Natural killer cell treated with Interleukin-12 subunit alpha and Interleukin-12 subunit beta and Interleukin-15 and Interleukin-18, amount 100 ng/mL, for 72 hours (primary cell): ENCODE results near the gene ZBTB20. TPM values are rescaled to one million over a fixed set of nuclear protein-coding genes. Genes with fewer than 3 reads are reported as not detected.

Source experiments
- ATAC-seq, 2 donors: fragments of 150-1000 bp; cut with Tn5 transposase in 1 of 2; sonication (Bioruptor Pico), chemical (Tn5 transposase) in 1 of 2; 2 replicates each; pipeline ENCODE4 v1.10.0; 2021
- DNase-seq: peaks from one replicate; pipeline ENCODE4 v3.0.0; 2022; ENCODE audit warnings: low spot score
- H3K27ac Mint-ChIP-seq, 2 donors: 1 replicate in 1 of 2; 2 replicates in 1 of 2; pipeline ENCODE4 v1.8.0; 2022; ENCODE audit warnings: mixed read lengths in 2 of 2, mild to moderate bottlenecking in 1 of 2, moderate library complexity in 1 of 2
- H3K27me3 Mint-ChIP-seq, 2 donors: 1 replicate in 1 of 2; 2 replicates in 1 of 2; pipeline ENCODE4 v1.8.0; 2022; ENCODE audit warnings: mixed read lengths in 2 of 2
- H3K36me3 Mint-ChIP-seq: one replicate; pipeline ENCODE4 v1.8.0; 2022; ENCODE audit warnings: mixed read lengths
- H3K4me1 Mint-ChIP-seq, 2 donors: 1 replicate in 1 of 2; 2 replicates in 1 of 2; pipeline ENCODE4 v1.8.0; 2022; ENCODE audit warnings: low read depth in 2 of 2, mixed read lengths in 2 of 2, mild to moderate bottlenecking in 1 of 2
- H3K4me3 Mint-ChIP-seq: one replicate; pipeline ENCODE4 v1.8.0; 2022; ENCODE audit warnings: mixed read lengths
- H3K9me3 Mint-ChIP-seq: 2 replicates; pipeline ENCODE4 v1.8.0; 2022; ENCODE audit warnings: mixed read lengths
- total RNA-seq, 2 donors: library from RNA; stranded (reverse); gene quantifications; one replicate each; pipeline ENCODE4 v1.2.3, GENCODE V29; 2022

Gene ZBTB20
- total RNA-seq, 2 donors from 2014 or later, result 8.7 to 14.2 TPM

- Mint-ChIP-seq H3K9me3 (no peaks in the 10 kb centered on the region), H3K27ac (no peak overlapping the region), H3K27me3 (no peaks in the 10 kb centered on the region), H3K4me3 (no peak overlapping the region), H3K36me3 (no peaks in the 10 kb centered on the region), H3K4me1 (peaks cover 0 to 4% of the 10 kb centered on the region in 2 donors)
- no peak for ATAC-seq
- no peak for DNase-seq
These were observed 656.3 kb downstream of the ZBTB20 start for GRCh38 chr3:114490829-114491228.

GRCh38 chr3:114487502-114487901 lies 659.6 kb downstream of the ZBTB20 start:
- no peaks in the 10 kb centered on the region for H3K36me3 Mint-ChIP-seq
- no peak for DNase-seq
- ATAC-seq, result no peak
- no peaks in the 10 kb centered on the region for H3K9me3 Mint-ChIP-seq
- no peaks in the 10 kb centered on the region for H3K4me1 Mint-ChIP-seq
- H3K27ac Mint-ChIP-seq, result no peak overlapping the region
- no peak overlapping the region for H3K4me3 Mint-ChIP-seq
- no peaks in the 10 kb centered on the region for H3K27me3 Mint-ChIP-seq

GRCh38 chr3:114484919-114485318 lies 662.2 kb downstream of the ZBTB20 start:
- Mint-ChIP-seq H3K4me1 (peaks cover 14 to 20% of the 10 kb centered on the region in 2 donors), H3K9me3 (no peaks in the 10 kb centered on the region), H3K27ac (no peak overlapping the region), H3K27me3 (no peaks in the 10 kb centered on the region), H3K4me3 (no peak overlapping the region), H3K36me3 (no peaks in the 10 kb centered on the region)
- no peak for DNase-seq
- ATAC-seq, result no peak

GRCh38 chr3:114481113-114481512 lies 666.0 kb downstream of the ZBTB20 start:
- DNase-seq, result no peak
- Mint-ChIP-seq H3K36me3 (no peaks in the 10 kb centered on the region), H3K4me1 (peaks cover 14 to 20% of the 10 kb centered on the region in 2 donors), H3K27me3 (no peaks in the 10 kb centered on the region), H3K4me3 (peak overlapping the region; percentile 27), H3K9me3 (no peaks in the 10 kb centered on the region), H3K27ac (no peak overlapping the region)
- no peak for ATAC-seq

- ATAC-seq, result no peak
- no peak overlapping the region for H3K27ac Mint-ChIP-seq
- no peak for DNase-seq
These were observed 666.6 kb downstream of the ZBTB20 start for GRCh38 chr3:114480442-114480841.

GRCh38 chr3:114478801-114479200 lies 668.3 kb downstream of the ZBTB20 start:
- Mint-ChIP-seq H3K27ac (no peak overlapping the region), H3K9me3 (no peaks in the 10 kb centered on the region)

More at GRCh38 chr3:114480442-114480841, 666.6 kb downstream of the ZBTB20 start:
- no peak overlapping the region for H3K4me3 Mint-ChIP-seq
- H3K9me3 Mint-ChIP-seq, result no peaks in the 10 kb centered on the region
- H3K4me1 Mint-ChIP-seq, result peaks cover 14 to 20% of the 10 kb centered on the region in 2 donors
- no peaks in the 10 kb centered on the region for H3K27me3 Mint-ChIP-seq
- no peaks in the 10 kb centered on the region for H3K36me3 Mint-ChIP-seq

GRCh38 chr3:114476511-114476910 lies 670.6 kb downstream of the ZBTB20 start:
- no peaks in the 10 kb centered on the region for H3K9me3 Mint-ChIP-seq
- ATAC-seq, result no peak
- H3K36me3 Mint-ChIP-seq, result no peaks in the 10 kb centered on the region
- no peaks in the 10 kb centered on the region for H3K27me3 Mint-ChIP-seq
- H3K4me1 Mint-ChIP-seq, result peaks cover 7 to 13% of the 10 kb centered on the region in 2 donors
- DNase-seq, result no peak
- H3K4me3 Mint-ChIP-seq, result no peak overlapping the region
- H3K27ac Mint-ChIP-seq, result no peak overlapping the region

More at GRCh38 chr3:114478801-114479200, 668.3 kb downstream of the ZBTB20 start:
- ATAC-seq (no peak), DNase-seq (no peak)
- Mint-ChIP-seq H3K36me3 (no peaks in the 10 kb centered on the region), H3K4me1 (peaks cover 14 to 20% of the 10 kb centered on the region in 2 donors), H3K4me3 (no peak overlapping the region), H3K27me3 (no peaks in the 10 kb centered on the region)

- Mint-ChIP-seq H3K4me1 (no peaks in the 10 kb centered on the region), H3K36me3 (no peaks in the 10 kb centered on the region), H3K27me3 (no peaks in the 10 kb centered on the region), H3K9me3 (no peaks in the 10 kb centered on the region), H3K4me3 (no peak overlapping the region), H3K27ac (no peak overlapping the region)
- ATAC-seq, result no peak
- no peak for DNase-seq
These were observed 675.6 kb downstream of the ZBTB20 start for GRCh38 chr3:114471478-114471877.

GRCh38 chr3:114469070-114469469 lies 678.0 kb downstream of the ZBTB20 start:
- ATAC-seq, result no peak
- Mint-ChIP-seq H3K4me3 (no peak overlapping the region), H3K4me1 (peaks cover 0 to 6% of the 10 kb centered on the region in 2 donors), H3K9me3 (no peaks in the 10 kb centered on the region), H3K27ac (no peak overlapping the region), H3K27me3 (no peaks in the 10 kb centered on the region), H3K36me3 (no peaks in the 10 kb centered on the region)
- DNase-seq, result no peak

GRCh38 chr3:114466816-114467215 lies 680.3 kb downstream of the ZBTB20 start:
- peaks cover 0 to 6% of the 10 kb centered on the region in 2 donors for H3K4me1 Mint-ChIP-seq
- H3K9me3 Mint-ChIP-seq, result no peaks in the 10 kb centered on the region
- H3K27me3 Mint-ChIP-seq, result no peaks in the 10 kb centered on the region
- ATAC-seq, result no peak
- H3K4me3 Mint-ChIP-seq, result no peak overlapping the region
- H3K36me3 Mint-ChIP-seq, result no peaks in the 10 kb centered on the region
- DNase-seq, result no peak
- H3K27ac Mint-ChIP-seq, result no peak overlapping the region

GRCh38 chr3:114466251-114466650 lies 680.8 kb downstream of the ZBTB20 start:
- H3K9me3 Mint-ChIP-seq, result no peaks in the 10 kb centered on the region
- H3K36me3 Mint-ChIP-seq, result no peaks in the 10 kb centered on the region
- H3K27ac Mint-ChIP-seq, result no peak overlapping the region
- no peaks in the 10 kb centered on the region for H3K27me3 Mint-ChIP-seq
- no peak overlapping the region for H3K4me3 Mint-ChIP-seq
- H3K4me1 Mint-ChIP-seq, result peaks cover 0 to 6% of the 10 kb centered on the region in 2 donors
- no peak for ATAC-seq
- DNase-seq, result no peak

GRCh38 chr3:114464548-114464947 lies 682.5 kb downstream of the ZBTB20 start:
- Mint-ChIP-seq H3K9me3 (no peaks in the 10 kb centered on the region), H3K4me3 (no peak overlapping the region), H3K27me3 (no peaks in the 10 kb centered on the region), H3K27ac (no peak overlapping the region), H3K4me1 (peaks cover 0 to 6% of the 10 kb centered on the region in 2 donors), H3K36me3 (no peaks in the 10 kb centered on the region)
- no peak for DNase-seq
- no peak for ATAC-seq

- H3K27ac Mint-ChIP-seq, result no peak overlapping the region
- no peaks in the 10 kb centered on the region for H3K36me3 Mint-ChIP-seq
- H3K9me3 Mint-ChIP-seq, result no peaks in the 10 kb centered on the region
- ATAC-seq (no peak), DNase-seq (no peak)
- H3K27me3 Mint-ChIP-seq, result no peaks in the 10 kb centered on the region
- H3K4me1 Mint-ChIP-seq, result peaks cover 0 to 6% of the 10 kb centered on the region in 2 donors
- H3K4me3 Mint-ChIP-seq, result no peak overlapping the region
These were observed 684.3 kb downstream of the ZBTB20 start for GRCh38 chr3:114462750-114463149.

GRCh38 chr3:114460459-114460858 lies 686.6 kb downstream of the ZBTB20 start:
- H3K4me1 Mint-ChIP-seq, result peaks cover 0 to 6% of the 10 kb centered on the region in 2 donors
- ATAC-seq (no peak), DNase-seq (no peak)
- H3K36me3 Mint-ChIP-seq, result no peaks in the 10 kb centered on the region
- H3K27me3 Mint-ChIP-seq, result no peaks in the 10 kb centered on the region
- no peak overlapping the region for H3K4me3 Mint-ChIP-seq
- H3K9me3 Mint-ChIP-seq, result no peaks in the 10 kb centered on the region
- H3K27ac Mint-ChIP-seq, result no peak overlapping the region

- H3K4me3 Mint-ChIP-seq, result no peak overlapping the region
- peaks cover 0 to 4% of the 10 kb centered on the region in 2 donors for H3K27me3 Mint-ChIP-seq
- no peak for DNase-seq
- H3K9me3 Mint-ChIP-seq, result no peaks in the 10 kb centered on the region
- no peak overlapping the region for H3K27ac Mint-ChIP-seq
- no peaks in the 10 kb centered on the region for H3K36me3 Mint-ChIP-seq
- ATAC-seq, result no peak
- H3K4me1 Mint-ChIP-seq, result peaks cover 0 to 4% of the 10 kb centered on the region in 2 donors
These were observed 690.3 kb downstream of the ZBTB20 start for GRCh38 chr3:114456742-114457141.
